ENCODE measurements around the gene MAL.

GRCh38 chr2:95018861-95019550, 6.5 kb upstream of the MAL start:
- TF ChIP-seq CTCF (IDR thresholded peaks at IDR 0.05; ENCODE audit: low read depth, low read length) (no peak), POLR2A (IDR thresholded peaks at IDR 0.05; ENCODE audit: extremely low read depth, insufficient read length) (no peak)
